Endothelial cell of umbilical vein (primary cell): ENCODE results near the gene TAS2R41.

ENCODE experiments used
- EZH2 ChIP-seq: IDR thresholded peaks from 2 replicates; pipeline ENCODE4 v1.6.1; 2012; ENCODE audit warnings: borderline replicate concordance, low read depth, mild to moderate bottlenecking, moderate library complexity, low read length, inconsistent platforms; ENCODE audit not compliant: severe bottlenecking
- GATA2 ChIP-seq: IDR thresholded peaks from 2 replicates; pipeline ENCODE4 v1.7.0; 2011; ENCODE audit warnings: low read depth, mild to moderate bottlenecking, moderate library complexity, mixed read lengths, low read length; ENCODE audit not compliant: insufficient read length, insufficient read depth
- POLR2A ChIP-seq: IDR thresholded peaks from 2 replicates; pipeline ENCODE4 v1.6.1; 2012; ENCODE audit warnings: low read depth, mild to moderate bottlenecking, control low read depth, low read length
- TF ChIP-seq, protein P1 (sequence below), 2 donors: IDR thresholded peaks; 1 replicate in 1 of 2; 2 replicates in 1 of 2; pipeline ENCODE4 v1.5.1; 2011; ENCODE audit warnings: low read length in 2 of 2, mild to moderate bottlenecking in 2 of 2, moderate library complexity in 2 of 2, control low read depth in 1 of 2, inconsistent platforms in 1 of 2, low read depth in 1 of 2; ENCODE audit not compliant: insufficient read depth in 1 of 2; ENCODE audit errors: extremely low read depth in 1 of 2

DNA sequence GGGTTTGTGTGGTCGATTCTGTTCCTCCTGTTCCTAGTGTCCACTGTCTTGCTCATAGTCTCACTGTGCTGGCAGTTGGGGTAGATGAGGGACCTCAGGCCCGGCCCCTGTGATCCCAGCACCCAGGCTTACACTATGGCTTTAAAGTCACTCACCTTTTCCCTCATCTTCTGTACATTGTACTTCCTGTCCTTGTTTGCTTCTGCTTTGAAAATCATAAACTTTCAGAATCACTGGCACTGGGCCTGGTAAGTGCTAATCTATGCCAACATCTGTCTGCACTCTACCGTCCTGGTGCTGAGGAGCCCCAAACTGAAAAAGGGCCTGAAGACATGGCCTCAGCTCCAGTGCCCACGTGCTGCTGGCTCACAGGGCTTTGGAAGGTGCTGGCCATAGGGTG, 40.1 kb upstream of the TAS2R41 start:
- TF ChIP-seq, protein P1, sequence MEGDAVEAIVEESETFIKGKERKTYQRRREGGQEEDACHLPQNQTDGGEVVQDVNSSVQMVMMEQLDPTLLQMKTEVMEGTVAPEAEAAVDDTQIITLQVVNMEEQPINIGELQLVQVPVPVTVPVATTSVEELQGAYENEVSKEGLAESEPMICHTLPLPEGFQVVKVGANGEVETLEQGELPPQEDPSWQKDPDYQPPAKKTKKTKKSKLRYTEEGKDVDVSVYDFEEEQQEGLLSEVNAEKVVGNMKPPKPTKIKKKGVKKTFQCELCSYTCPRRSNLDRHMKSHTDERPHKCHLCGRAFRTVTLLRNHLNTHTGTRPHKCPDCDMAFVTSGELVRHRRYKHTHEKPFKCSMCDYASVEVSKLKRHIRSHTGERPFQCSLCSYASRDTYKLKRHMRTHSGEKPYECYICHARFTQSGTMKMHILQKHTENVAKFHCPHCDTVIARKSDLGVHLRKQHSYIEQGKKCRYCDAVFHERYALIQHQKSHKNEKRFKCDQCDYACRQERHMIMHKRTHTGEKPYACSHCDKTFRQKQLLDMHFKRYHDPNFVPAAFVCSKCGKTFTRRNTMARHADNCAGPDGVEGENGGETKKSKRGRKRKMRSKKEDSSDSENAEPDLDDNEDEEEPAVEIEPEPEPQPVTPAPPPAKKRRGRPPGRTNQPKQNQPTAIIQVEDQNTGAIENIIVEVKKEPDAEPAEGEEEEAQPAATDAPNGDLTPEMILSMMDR (IDR thresholded peaks at IDR 0.05; ENCODE audit: extremely low read depth in 1 of 2, insufficient read depth in 1 of 2, low read depth in 1 of 2, low read length in 2 of 2) = no peak
- TF ChIP-seq POLR2A (no peak), EZH2 (no peak), GATA2 (no peak)
